Measurements from ENCODE around the gene SLC9A4. TPM values are rescaled to one million over a fixed set of nuclear protein-coding genes. Genes with fewer than 3 reads are reported as not detected.

SLC9A4 gene
- total RNA-seq, 1 donor: not detected

DNA sequence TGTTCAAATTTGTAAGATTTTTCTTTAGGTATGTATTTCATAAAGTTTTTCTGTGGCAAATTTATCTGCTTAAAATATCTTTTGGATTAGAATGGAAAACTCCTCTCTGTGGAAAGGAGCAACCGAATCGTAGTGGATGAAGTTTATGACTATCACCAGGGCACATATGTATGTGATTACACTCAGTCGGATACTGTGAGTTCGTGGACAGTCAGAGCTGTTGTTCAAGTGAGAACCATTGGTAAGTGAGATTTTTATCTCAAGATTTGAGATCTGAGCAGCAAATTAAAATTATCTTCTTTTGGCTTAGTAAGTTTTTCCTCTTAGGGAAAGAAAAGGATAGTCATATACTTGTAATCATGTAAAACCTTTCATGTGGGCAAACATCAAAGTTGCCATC lies 35.9 kb upstream of the SLC9A4 start:
- H3K27ac ChIP-seq (ENCODE audit: low read depth, low read length): no peak overlapping the region
- H3K4me1 ChIP-seq (ENCODE audit: insufficient read depth, low read length): no peaks in the 10 kb centered on the region
- no peak overlapping the region for H3K4me3 ChIP-seq (ENCODE audit: insufficient read depth, low read length)
- no peaks in the 10 kb centered on the region for H3K9me3 ChIP-seq (ENCODE audit: low read depth, low read length)
- H3K27me3 ChIP-seq (ENCODE audit: insufficient read depth, low read length): no peaks in the 10 kb centered on the region
- no peaks in the 10 kb centered on the region for H3K36me3 ChIP-seq (ENCODE audit: insufficient read depth, low read length)
- H2AFZ ChIP-seq (ENCODE audit: low read length): no peak overlapping the region
- no peak for DNase-seq (ENCODE audit: insufficient read length, low spot score, missing footprints)
- no peak overlapping the region for H3K4me2 ChIP-seq (ENCODE audit: insufficient read depth, low read length)
- no peaks in the 10 kb centered on the region for H4K20me1 ChIP-seq (ENCODE audit: insufficient read depth, low read length)
- H3K79me2 ChIP-seq (ENCODE audit: insufficient read depth, low read length): no peaks in the 10 kb centered on the region
- TF ChIP-seq, protein P1, sequence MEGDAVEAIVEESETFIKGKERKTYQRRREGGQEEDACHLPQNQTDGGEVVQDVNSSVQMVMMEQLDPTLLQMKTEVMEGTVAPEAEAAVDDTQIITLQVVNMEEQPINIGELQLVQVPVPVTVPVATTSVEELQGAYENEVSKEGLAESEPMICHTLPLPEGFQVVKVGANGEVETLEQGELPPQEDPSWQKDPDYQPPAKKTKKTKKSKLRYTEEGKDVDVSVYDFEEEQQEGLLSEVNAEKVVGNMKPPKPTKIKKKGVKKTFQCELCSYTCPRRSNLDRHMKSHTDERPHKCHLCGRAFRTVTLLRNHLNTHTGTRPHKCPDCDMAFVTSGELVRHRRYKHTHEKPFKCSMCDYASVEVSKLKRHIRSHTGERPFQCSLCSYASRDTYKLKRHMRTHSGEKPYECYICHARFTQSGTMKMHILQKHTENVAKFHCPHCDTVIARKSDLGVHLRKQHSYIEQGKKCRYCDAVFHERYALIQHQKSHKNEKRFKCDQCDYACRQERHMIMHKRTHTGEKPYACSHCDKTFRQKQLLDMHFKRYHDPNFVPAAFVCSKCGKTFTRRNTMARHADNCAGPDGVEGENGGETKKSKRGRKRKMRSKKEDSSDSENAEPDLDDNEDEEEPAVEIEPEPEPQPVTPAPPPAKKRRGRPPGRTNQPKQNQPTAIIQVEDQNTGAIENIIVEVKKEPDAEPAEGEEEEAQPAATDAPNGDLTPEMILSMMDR (IDR thresholded peaks at IDR 0.05; ENCODE audit: extremely low read depth, low read depth, low read length): no peak

DNA sequence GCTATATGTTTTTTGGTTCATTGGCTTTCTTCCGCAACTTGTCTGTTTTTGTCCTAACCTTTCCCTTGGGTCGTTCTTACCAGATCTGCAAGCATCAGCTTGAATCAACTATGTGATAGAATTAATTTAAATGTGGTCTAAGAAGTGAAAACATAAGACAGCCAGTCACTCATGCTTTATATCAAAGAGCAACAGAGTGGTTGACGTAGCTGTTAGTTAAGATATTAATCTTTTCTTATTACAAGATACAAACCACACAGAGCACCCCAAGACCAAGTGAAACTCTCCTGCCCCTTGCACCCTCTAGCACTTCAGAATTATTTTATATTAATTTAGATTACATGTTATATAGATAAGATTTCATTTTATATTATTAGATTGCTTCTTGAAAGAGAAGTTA lies 34.9 kb upstream of the SLC9A4 start:
- Histone ChIP-seq H3K27ac (ENCODE audit: low read depth, low read length) (no peak overlapping the region), H3K9me3 (ENCODE audit: low read depth, low read length) (no peaks in the 10 kb centered on the region), H2AFZ (ENCODE audit: low read length) (no peak overlapping the region), H3K4me1 (ENCODE audit: insufficient read depth, low read length) (no peaks in the 10 kb centered on the region), H3K36me3 (ENCODE audit: insufficient read depth, low read length) (no peaks in the 10 kb centered on the region), H3K27me3 (ENCODE audit: insufficient read depth, low read length) (no peaks in the 10 kb centered on the region), H3K4me2 (ENCODE audit: insufficient read depth, low read length) (no peak overlapping the region), H4K20me1 (ENCODE audit: insufficient read depth, low read length) (no peaks in the 10 kb centered on the region), H3K79me2 (ENCODE audit: insufficient read depth, low read length) (no peaks in the 10 kb centered on the region), H3K4me3 (ENCODE audit: insufficient read depth, low read length) (no peak overlapping the region)
- TF ChIP-seq, protein P1 (IDR thresholded peaks at IDR 0.05; ENCODE audit: extremely low read depth, low read depth, low read length): no peak
- no peak for DNase-seq (ENCODE audit: insufficient read length, low spot score, missing footprints)

DNA sequence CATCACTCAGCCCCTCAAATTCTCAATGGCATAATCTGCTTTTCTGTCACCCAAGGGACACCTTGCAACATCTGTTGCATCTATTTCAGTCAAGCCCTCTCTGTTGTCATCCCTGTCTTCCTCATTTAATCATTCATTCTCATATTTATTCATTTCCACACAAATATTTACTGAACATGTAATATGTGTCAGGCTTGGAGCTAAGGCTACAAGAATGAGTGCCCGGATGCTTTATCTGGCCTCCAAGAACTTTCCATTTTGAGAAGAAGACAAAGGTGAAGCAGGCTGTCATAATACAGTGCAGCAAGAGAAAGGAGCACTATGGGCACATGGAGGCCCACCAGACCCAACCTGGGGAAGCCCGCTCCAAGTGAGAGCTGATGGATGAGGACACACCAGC lies 34.4 kb upstream of the SLC9A4 start:
- Histone ChIP-seq H2AFZ (ENCODE audit: low read length) (no peak overlapping the region), H3K4me2 (ENCODE audit: insufficient read depth, low read length) (no peak overlapping the region), H3K36me3 (ENCODE audit: insufficient read depth, low read length) (no peaks in the 10 kb centered on the region), H4K20me1 (ENCODE audit: insufficient read depth, low read length) (no peaks in the 10 kb centered on the region), H3K4me1 (ENCODE audit: insufficient read depth, low read length) (no peaks in the 10 kb centered on the region), H3K4me3 (ENCODE audit: insufficient read depth, low read length) (no peak overlapping the region), H3K79me2 (ENCODE audit: insufficient read depth, low read length) (no peaks in the 10 kb centered on the region), H3K9me3 (ENCODE audit: low read depth, low read length) (no peaks in the 10 kb centered on the region), H3K27ac (ENCODE audit: low read depth, low read length) (no peak overlapping the region), H3K27me3 (ENCODE audit: insufficient read depth, low read length) (no peaks in the 10 kb centered on the region)
- DNase-seq (ENCODE audit: insufficient read length, low spot score, missing footprints): no peak
- TF ChIP-seq, protein P1 (IDR thresholded peaks at IDR 0.05; ENCODE audit: extremely low read depth, low read depth, low read length): no peak

DNA sequence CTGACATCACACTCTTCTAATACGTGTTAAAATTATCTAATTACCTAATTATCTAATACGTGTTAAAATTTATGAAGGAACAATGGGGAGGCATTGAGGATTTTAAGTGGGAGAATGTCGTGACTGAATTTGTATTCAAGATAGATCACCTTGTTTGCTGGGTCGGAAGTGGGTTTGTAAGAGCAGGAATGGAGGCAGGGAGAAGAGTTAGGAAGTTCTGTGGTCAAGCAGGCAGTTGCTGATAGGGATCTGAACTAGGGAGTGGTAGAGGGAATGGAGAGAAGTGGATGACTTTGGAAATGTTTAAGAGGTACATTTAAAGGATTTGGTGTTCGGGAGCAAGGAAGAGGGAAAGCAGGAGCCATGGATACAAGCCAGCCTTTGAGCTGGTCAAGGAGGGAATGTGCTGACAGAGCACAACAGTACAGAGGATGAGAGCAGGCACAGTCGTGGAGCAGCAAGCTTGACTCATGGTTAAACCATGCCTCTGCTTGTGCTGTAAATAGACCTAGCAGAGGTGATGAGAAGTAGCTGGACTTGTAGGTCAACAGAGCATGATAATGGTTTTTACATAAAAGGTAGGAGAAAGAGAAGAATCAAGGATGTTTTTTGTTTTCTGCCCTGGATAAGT lies 33.8 kb upstream of the SLC9A4 start:
- DNase-seq (ENCODE audit: insufficient read length, low spot score, missing footprints): no peak

More for the DNA sequence above, 33.8 kb upstream of the SLC9A4 start:
- Histone ChIP-seq H4K20me1 (ENCODE audit: insufficient read depth, low read length) (no peaks in the 10 kb centered on the region), H3K27ac (ENCODE audit: low read depth, low read length) (no peak overlapping the region), H3K9me3 (ENCODE audit: low read depth, low read length) (no peaks in the 10 kb centered on the region), H3K36me3 (ENCODE audit: insufficient read depth, low read length) (no peaks in the 10 kb centered on the region), H3K4me1 (ENCODE audit: insufficient read depth, low read length) (no peaks in the 10 kb centered on the region), H2AFZ (ENCODE audit: low read length) (no peak overlapping the region), H3K4me2 (ENCODE audit: insufficient read depth, low read length) (no peak overlapping the region), H3K79me2 (ENCODE audit: insufficient read depth, low read length) (no peaks in the 10 kb centered on the region), H3K27me3 (ENCODE audit: insufficient read depth, low read length) (no peaks in the 10 kb centered on the region), H3K4me3 (ENCODE audit: insufficient read depth, low read length) (no peak overlapping the region)
- TF ChIP-seq, protein P1 (IDR thresholded peaks at IDR 0.05; ENCODE audit: extremely low read depth, low read depth, low read length): no peak

Data from osteoblast (primary cell).